ENCODE measurements around the gene AGBL4. TPM values are rescaled to one million over a fixed set of nuclear protein-coding genes. Genes with fewer than 3 reads are reported as not detected.

AGBL4 gene
- total and polyA plus RNA-seq, 2 of the 13 experiments (the other 11 are each of a cell fraction or from before 2014, with no cell fraction given): not detected

DNA sequence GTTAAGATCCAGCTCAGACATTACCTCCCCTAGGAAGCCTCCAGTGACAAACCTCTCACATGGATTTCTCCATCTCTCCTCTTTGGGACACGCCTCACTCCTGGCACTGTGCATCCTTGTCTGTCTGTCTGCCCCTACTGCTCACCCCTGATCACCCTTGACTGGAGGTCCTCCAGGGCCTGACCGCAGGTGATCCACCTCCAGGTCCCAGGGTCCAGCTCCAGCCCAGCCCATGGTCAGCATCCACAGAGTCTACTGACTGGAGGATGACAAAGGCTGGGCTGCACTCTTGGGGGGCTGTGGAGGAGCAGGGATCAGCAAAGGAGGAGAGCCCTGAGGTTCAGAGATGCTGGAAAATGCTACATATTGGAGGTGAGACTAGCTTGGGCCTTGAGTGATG is 1312.8 kb downstream of the AGBL4 start:
- Histone ChIP-seq H3K27ac (ENCODE audit: extremely low read length, insufficient read depth, low read length) (no peak overlapping the region), H4K20me1 (ENCODE audit: insufficient read depth, low read length) (no peaks in the 10 kb centered on the region), H2AFZ (ENCODE audit: low read length) (no peak overlapping the region), H3K4me1 (ENCODE audit: insufficient read depth, low read length) (no peaks in the 10 kb centered on the region), H3K9ac (ENCODE audit: insufficient read depth, low read depth, low read length) (no peak overlapping the region), H3K9me3 (ENCODE audit: low read length) (no peaks in the 10 kb centered on the region), H3K4me2 (ENCODE audit: low read depth, low read length) (no peak overlapping the region), H3K36me3 (replicated peaks in 1 of 2; ENCODE audit: control insufficient read depth in 1 of 2, insufficient read depth in 2 of 2, low read length in 2 of 2) (no peaks in the 10 kb centered on the region), H3K79me2 (ENCODE audit: insufficient read depth, low read length) (no peaks in the 10 kb centered on the region), H3K27me3 (ENCODE audit: control insufficient read depth in 1 of 2, insufficient read depth in 2 of 2, low read length in 2 of 2) (no peaks in the 10 kb centered on the region), H3K4me3 (replicated peaks in 1 of 3; ENCODE audit: insufficient read depth in 1 of 3, low read depth in 2 of 3, low read length in 3 of 3) (no peak overlapping the region)
- ChIA-PET POLR2A (no interaction called here), CTCF (ENCODE audit: low intra/inter-chr PET ratio, low total read pairs) (no interaction called here)
- in situ Hi-C loops (cut with HindIII; ENCODE audit: extremely low pct_ligation_motif_present, low pct_unique_long_range_greater_than_20kb) (no loop called here), intact Hi-C loops (cut with micrococcal nuclease; ENCODE audit: unreplicated experiment) (no loop called here)
- no peak for ATAC-seq
- no peak for DNase-seq (ENCODE audit: low spot score)
- no peak for FAIRE-seq
- BruUV-seq (replicated peaks): no TSS peak
- WGBS (ENCODE audit: low lambda C conversion rate): 42% methylated on average over 2 of the region's 2 CpGs
- TF ChIP-seq PRMT3 (CRISPR knock-in tag; IDR thresholded peaks at IDR 0.05; ENCODE audit: borderline replicate concordance, low read depth) (no peak), TRIM24 (CRISPR knock-in tag; IDR thresholded peaks at IDR 0.05) (no peak), ZNF326 (CRISPR knock-in tag; IDR thresholded peaks at IDR 0.05; ENCODE audit: borderline replicate concordance) (no peak)

- intact Hi-C loops (cut with micrococcal nuclease; ENCODE audit: unreplicated experiment) (no loop called here), in situ Hi-C loops (cut with HindIII; ENCODE audit: extremely low pct_ligation_motif_present, low pct_unique_long_range_greater_than_20kb) (no loop called here)
- ATAC-seq (no peak), FAIRE-seq (no peak), DNase-seq (ENCODE audit: low spot score) (no peak)
- H3K9me3 ChIP-seq (ENCODE audit: low read length): no peaks in the 10 kb centered on the region
- CTCF ChIA-PET (ENCODE audit: low intra/inter-chr PET ratio, low total read pairs): no interaction called here
- H3K4me3 ChIP-seq (replicated peaks in 1 of 3; ENCODE audit: insufficient read depth in 1 of 3, low read depth in 2 of 3, low read length in 3 of 3): no peak overlapping the region
- 52% methylated on average over 2 of the region's 2 CpGs for WGBS (ENCODE audit: low lambda C conversion rate)
- H3K27me3 ChIP-seq (ENCODE audit: control insufficient read depth in 1 of 2, insufficient read depth in 2 of 2, low read length in 2 of 2): no peaks in the 10 kb centered on the region
- no TSS peak for BruUV-seq (replicated peaks)
- no peaks in the 10 kb centered on the region for H4K20me1 ChIP-seq (ENCODE audit: insufficient read depth, low read length)
- no peak overlapping the region for H3K4me2 ChIP-seq (ENCODE audit: low read depth, low read length)
- H2AFZ ChIP-seq (ENCODE audit: low read length): no peak overlapping the region
- H3K36me3 ChIP-seq (replicated peaks in 1 of 2; ENCODE audit: control insufficient read depth in 1 of 2, insufficient read depth in 2 of 2, low read length in 2 of 2): no peaks in the 10 kb centered on the region
- POLR2A ChIA-PET: no interaction called here
- no peaks in the 10 kb centered on the region for H3K4me1 ChIP-seq (ENCODE audit: insufficient read depth, low read length)
- no peak overlapping the region for H3K27ac ChIP-seq (ENCODE audit: extremely low read length, insufficient read depth, low read length)
- no peaks in the 10 kb centered on the region for H3K79me2 ChIP-seq (ENCODE audit: insufficient read depth, low read length)
- H3K9ac ChIP-seq (ENCODE audit: insufficient read depth, low read depth, low read length): no peak overlapping the region
- TF ChIP-seq ZIK1 (CRISPR knock-in tag; IDR thresholded peaks at IDR 0.05; ENCODE audit: borderline replicate concordance, low read depth) (no peak), ZNF552 (CRISPR knock-in tag; IDR thresholded peaks at IDR 0.05; ENCODE audit: borderline replicate concordance) (no peak), ZMYM3 (CRISPR knock-in tag; IDR thresholded peaks at IDR 0.05) (no peak), GABPA (IDR thresholded peaks at IDR 0.05; ENCODE audit: low read depth, low read length) (no peak), GABPA (CRISPR knock-in tag; IDR thresholded peaks at IDR 0.05; ENCODE audit: low read depth) (no peak), GATA4 (IDR thresholded peaks at IDR 0.05; ENCODE audit: borderline replicate concordance, low read depth) (no peak), MEF2D (CRISPR knock-in tag; IDR thresholded peaks at IDR 0.05) (no peak), ZKSCAN8 (CRISPR knock-in tag; IDR thresholded peaks at IDR 0.05; ENCODE audit: borderline replicate concordance) (no peak), ZNF891 (CRISPR knock-in tag; IDR thresholded peaks at IDR 0.05) (no peak)
- TF ChIP-seq, protein P1, sequence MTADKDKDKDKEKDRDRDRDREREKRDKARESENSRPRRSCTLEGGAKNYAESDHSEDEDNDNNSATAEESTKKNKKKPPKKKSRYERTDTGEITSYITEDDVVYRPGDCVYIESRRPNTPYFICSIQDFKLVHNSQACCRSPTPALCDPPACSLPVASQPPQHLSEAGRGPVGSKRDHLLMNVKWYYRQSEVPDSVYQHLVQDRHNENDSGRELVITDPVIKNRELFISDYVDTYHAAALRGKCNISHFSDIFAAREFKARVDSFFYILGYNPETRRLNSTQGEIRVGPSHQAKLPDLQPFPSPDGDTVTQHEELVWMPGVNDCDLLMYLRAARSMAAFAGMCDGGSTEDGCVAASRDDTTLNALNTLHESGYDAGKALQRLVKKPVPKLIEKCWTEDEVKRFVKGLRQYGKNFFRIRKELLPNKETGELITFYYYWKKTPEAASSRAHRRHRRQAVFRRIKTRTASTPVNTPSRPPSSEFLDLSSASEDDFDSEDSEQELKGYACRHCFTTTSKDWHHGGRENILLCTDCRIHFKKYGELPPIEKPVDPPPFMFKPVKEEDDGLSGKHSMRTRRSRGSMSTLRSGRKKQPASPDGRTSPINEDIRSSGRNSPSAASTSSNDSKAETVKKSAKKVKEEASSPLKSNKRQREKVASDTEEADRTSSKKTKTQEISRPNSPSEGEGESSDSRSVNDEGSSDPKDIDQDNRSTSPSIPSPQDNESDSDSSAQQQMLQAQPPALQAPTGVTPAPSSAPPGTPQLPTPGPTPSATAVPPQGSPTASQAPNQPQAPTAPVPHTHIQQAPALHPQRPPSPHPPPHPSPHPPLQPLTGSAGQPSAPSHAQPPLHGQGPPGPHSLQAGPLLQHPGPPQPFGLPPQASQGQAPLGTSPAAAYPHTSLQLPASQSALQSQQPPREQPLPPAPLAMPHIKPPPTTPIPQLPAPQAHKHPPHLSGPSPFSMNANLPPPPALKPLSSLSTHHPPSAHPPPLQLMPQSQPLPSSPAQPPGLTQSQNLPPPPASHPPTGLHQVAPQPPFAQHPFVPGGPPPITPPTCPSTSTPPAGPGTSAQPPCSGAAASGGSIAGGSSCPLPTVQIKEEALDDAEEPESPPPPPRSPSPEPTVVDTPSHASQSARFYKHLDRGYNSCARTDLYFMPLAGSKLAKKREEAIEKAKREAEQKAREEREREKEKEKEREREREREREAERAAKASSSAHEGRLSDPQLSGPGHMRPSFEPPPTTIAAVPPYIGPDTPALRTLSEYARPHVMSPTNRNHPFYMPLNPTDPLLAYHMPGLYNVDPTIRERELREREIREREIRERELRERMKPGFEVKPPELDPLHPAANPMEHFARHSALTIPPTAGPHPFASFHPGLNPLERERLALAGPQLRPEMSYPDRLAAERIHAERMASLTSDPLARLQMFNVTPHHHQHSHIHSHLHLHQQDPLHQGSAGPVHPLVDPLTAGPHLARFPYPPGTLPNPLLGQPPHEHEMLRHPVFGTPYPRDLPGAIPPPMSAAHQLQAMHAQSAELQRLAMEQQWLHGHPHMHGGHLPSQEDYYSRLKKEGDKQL (CRISPR knock-in tag; IDR thresholded peaks at IDR 0.05; ENCODE audit: low read depth): no peak
Measured at GRCh38 chr1:48710318-48710717, 1313.4 kb downstream of the AGBL4 start.
